Measurements from ENCODE around the gene FUS.

FUS gene
- total RNA-seq, result 207 to 457 (median 447) reads per million in 3 donors

- Histone ChIP-seq H3K36me3 (ENCODE audit: control insufficient read depth, insufficient read depth, low read length) (peaks cover 30% of the 10 kb centered on the region), H3K9me3 (ENCODE audit: control insufficient read depth, low read length) (no peaks in the 10 kb centered on the region), H3K27ac (ENCODE audit: insufficient read depth, low read length, poor library complexity, severe bottlenecking) (peak within 1 kb of the TSS; percentile 93), H3K27me3 (replicated peaks; ENCODE audit: control insufficient read depth, insufficient read depth, low read length, poor library complexity, severe bottlenecking) (no peaks in the 10 kb centered on the region), H3K4me1 (ENCODE audit: control insufficient read depth, insufficient read depth, low read length, poor library complexity, severe bottlenecking) (peaks cover 57% of the 10 kb centered on the region), H3K4me3 (ENCODE audit: insufficient read depth, low read depth, low read length, poor library complexity, severe bottlenecking) (peak within 1 kb of the TSS; percentile 98)
- peak; percentile 84 to 92 (median 86) for DNase-seq
These were observed at the start of gene FUS for GRCh38 chr16:31179747-31180459. TSS of gene FUS (plus strand) at chr16:31180139. CDS start at chr16:31180215, 76 bp downstream.

GRCh38 chr16:31130336-31130891 is 49.5 kb upstream of the FUS start:
- Histone ChIP-seq H3K4me1 (ENCODE audit: control insufficient read depth, insufficient read depth, low read length, poor library complexity, severe bottlenecking) (no peaks in the 10 kb centered on the region), H3K36me3 (ENCODE audit: control insufficient read depth, insufficient read depth, low read length) (peaks cover 38% of the 10 kb centered on the region), H3K4me3 (ENCODE audit: insufficient read depth, low read depth, low read length, poor library complexity, severe bottlenecking) (no peak overlapping the region), H3K9me3 (ENCODE audit: control insufficient read depth, low read length) (no peaks in the 10 kb centered on the region), H3K27me3 (replicated peaks; ENCODE audit: control insufficient read depth, insufficient read depth, low read length, poor library complexity, severe bottlenecking) (no peaks in the 10 kb centered on the region), H3K27ac (ENCODE audit: insufficient read depth, low read length, poor library complexity, severe bottlenecking) (no peak overlapping the region)
- no peak for DNase-seq

GRCh38 chr16:31130899-31131298 is 49.0 kb upstream of the FUS start:
- Histone ChIP-seq H3K36me3 (ENCODE audit: control insufficient read depth, insufficient read depth, low read length) (peaks cover 38% of the 10 kb centered on the region), H3K27ac (ENCODE audit: insufficient read depth, low read length, poor library complexity, severe bottlenecking) (no peak overlapping the region)

GRCh38 chr16:31131416-31131815 is 48.5 kb upstream of the FUS start:
- H3K9me3 ChIP-seq (ENCODE audit: control insufficient read depth, low read length), result no peaks in the 10 kb centered on the region
- H3K4me1 ChIP-seq (ENCODE audit: control insufficient read depth, insufficient read depth, low read length, poor library complexity, severe bottlenecking), result no peaks in the 10 kb centered on the region
- H3K36me3 ChIP-seq (ENCODE audit: control insufficient read depth, insufficient read depth, low read length), result peaks cover 38% of the 10 kb centered on the region
- no peaks in the 10 kb centered on the region for H3K27me3 ChIP-seq (replicated peaks; ENCODE audit: control insufficient read depth, insufficient read depth, low read length, poor library complexity, severe bottlenecking)
- no peak overlapping the region for H3K4me3 ChIP-seq (ENCODE audit: insufficient read depth, low read depth, low read length, poor library complexity, severe bottlenecking)
- no peak overlapping the region for H3K27ac ChIP-seq (ENCODE audit: insufficient read depth, low read length, poor library complexity, severe bottlenecking)
- DNase-seq, result no peak

More at GRCh38 chr16:31130899-31131298, 49.0 kb upstream of the FUS start:
- Histone ChIP-seq H3K9me3 (ENCODE audit: control insufficient read depth, low read length) (no peaks in the 10 kb centered on the region), H3K4me1 (ENCODE audit: control insufficient read depth, insufficient read depth, low read length, poor library complexity, severe bottlenecking) (no peaks in the 10 kb centered on the region), H3K27me3 (replicated peaks; ENCODE audit: control insufficient read depth, insufficient read depth, low read length, poor library complexity, severe bottlenecking) (no peaks in the 10 kb centered on the region), H3K4me3 (ENCODE audit: insufficient read depth, low read depth, low read length, poor library complexity, severe bottlenecking) (no peak overlapping the region)
- DNase-seq, result no peak

- Histone ChIP-seq H3K27me3 (replicated peaks; ENCODE audit: control insufficient read depth, insufficient read depth, low read length, poor library complexity, severe bottlenecking) (no peaks in the 10 kb centered on the region), H3K9me3 (ENCODE audit: control insufficient read depth, low read length) (no peaks in the 10 kb centered on the region), H3K4me1 (ENCODE audit: control insufficient read depth, insufficient read depth, low read length, poor library complexity, severe bottlenecking) (no peaks in the 10 kb centered on the region), H3K27ac (ENCODE audit: insufficient read depth, low read length, poor library complexity, severe bottlenecking) (no peak overlapping the region), H3K36me3 (ENCODE audit: control insufficient read depth, insufficient read depth, low read length) (peaks cover 38% of the 10 kb centered on the region), H3K4me3 (ENCODE audit: insufficient read depth, low read depth, low read length, poor library complexity, severe bottlenecking) (no peak overlapping the region)
- DNase-seq, result no peak
These were observed 48.1 kb upstream of the FUS start for GRCh38 chr16:31131841-31132271.

GRCh38 chr16:31132303-31132979 is 47.5 kb upstream of the FUS start:
- DNase-seq, result no peak
- H3K4me1 ChIP-seq (ENCODE audit: control insufficient read depth, insufficient read depth, low read length, poor library complexity, severe bottlenecking), result no peaks in the 10 kb centered on the region
- H3K9me3 ChIP-seq (ENCODE audit: control insufficient read depth, low read length), result no peaks in the 10 kb centered on the region
- H3K4me3 ChIP-seq (ENCODE audit: insufficient read depth, low read depth, low read length, poor library complexity, severe bottlenecking), result no peak overlapping the region
- H3K27me3 ChIP-seq (replicated peaks; ENCODE audit: control insufficient read depth, insufficient read depth, low read length, poor library complexity, severe bottlenecking), result no peaks in the 10 kb centered on the region
- H3K27ac ChIP-seq (ENCODE audit: insufficient read depth, low read length, poor library complexity, severe bottlenecking), result no peak overlapping the region
- peaks cover 32% of the 10 kb centered on the region for H3K36me3 ChIP-seq (ENCODE audit: control insufficient read depth, insufficient read depth, low read length)

- Histone ChIP-seq H3K36me3 (ENCODE audit: control insufficient read depth, insufficient read depth, low read length) (peaks cover 25% of the 10 kb centered on the region), H3K27ac (ENCODE audit: insufficient read depth, low read length, poor library complexity, severe bottlenecking) (no peak overlapping the region), H3K9me3 (ENCODE audit: control insufficient read depth, low read length) (no peaks in the 10 kb centered on the region), H3K4me1 (ENCODE audit: control insufficient read depth, insufficient read depth, low read length, poor library complexity, severe bottlenecking) (no peaks in the 10 kb centered on the region), H3K4me3 (ENCODE audit: insufficient read depth, low read depth, low read length, poor library complexity, severe bottlenecking) (no peak overlapping the region), H3K27me3 (replicated peaks; ENCODE audit: control insufficient read depth, insufficient read depth, low read length, poor library complexity, severe bottlenecking) (no peaks in the 10 kb centered on the region)
- no peak for DNase-seq
These were observed 46.9 kb upstream of the FUS start for GRCh38 chr16:31133046-31133501.

- Histone ChIP-seq H3K9me3 (ENCODE audit: control insufficient read depth, low read length) (no peaks in the 10 kb centered on the region), H3K27me3 (replicated peaks; ENCODE audit: control insufficient read depth, insufficient read depth, low read length, poor library complexity, severe bottlenecking) (no peaks in the 10 kb centered on the region), H3K4me3 (ENCODE audit: insufficient read depth, low read depth, low read length, poor library complexity, severe bottlenecking) (no peak overlapping the region), H3K4me1 (ENCODE audit: control insufficient read depth, insufficient read depth, low read length, poor library complexity, severe bottlenecking) (no peaks in the 10 kb centered on the region), H3K36me3 (ENCODE audit: control insufficient read depth, insufficient read depth, low read length) (peaks cover 25% of the 10 kb centered on the region), H3K27ac (ENCODE audit: insufficient read depth, low read length, poor library complexity, severe bottlenecking) (no peak overlapping the region)
- DNase-seq, result no peak
These were observed 45.8 kb upstream of the FUS start for GRCh38 chr16:31134091-31134571.

GRCh38 chr16:31134625-31135534 is 45.1 kb upstream of the FUS start:
- H3K36me3 ChIP-seq (ENCODE audit: control insufficient read depth, insufficient read depth, low read length), result peaks cover 25% of the 10 kb centered on the region
- no peak for DNase-seq
- no peaks in the 10 kb centered on the region for H3K9me3 ChIP-seq (ENCODE audit: control insufficient read depth, low read length)
- H3K4me1 ChIP-seq (ENCODE audit: control insufficient read depth, insufficient read depth, low read length, poor library complexity, severe bottlenecking), result no peaks in the 10 kb centered on the region
- H3K27ac ChIP-seq (ENCODE audit: insufficient read depth, low read length, poor library complexity, severe bottlenecking), result no peak overlapping the region
- H3K4me3 ChIP-seq (ENCODE audit: insufficient read depth, low read depth, low read length, poor library complexity, severe bottlenecking), result no peak overlapping the region
- no peaks in the 10 kb centered on the region for H3K27me3 ChIP-seq (replicated peaks; ENCODE audit: control insufficient read depth, insufficient read depth, low read length, poor library complexity, severe bottlenecking)

Data from effector memory CD4-positive, alpha-beta T cell (primary cell).